CMK (cell line): ENCODE measurements around the gene CATSPERZ.

Source experiments
- DNase-seq: peaks from one replicate; pipeline ENCODE4 v3.0.0-alpha.2; 2010; ENCODE audit warnings: low read depth

Gene CATSPERZ

DNA sequence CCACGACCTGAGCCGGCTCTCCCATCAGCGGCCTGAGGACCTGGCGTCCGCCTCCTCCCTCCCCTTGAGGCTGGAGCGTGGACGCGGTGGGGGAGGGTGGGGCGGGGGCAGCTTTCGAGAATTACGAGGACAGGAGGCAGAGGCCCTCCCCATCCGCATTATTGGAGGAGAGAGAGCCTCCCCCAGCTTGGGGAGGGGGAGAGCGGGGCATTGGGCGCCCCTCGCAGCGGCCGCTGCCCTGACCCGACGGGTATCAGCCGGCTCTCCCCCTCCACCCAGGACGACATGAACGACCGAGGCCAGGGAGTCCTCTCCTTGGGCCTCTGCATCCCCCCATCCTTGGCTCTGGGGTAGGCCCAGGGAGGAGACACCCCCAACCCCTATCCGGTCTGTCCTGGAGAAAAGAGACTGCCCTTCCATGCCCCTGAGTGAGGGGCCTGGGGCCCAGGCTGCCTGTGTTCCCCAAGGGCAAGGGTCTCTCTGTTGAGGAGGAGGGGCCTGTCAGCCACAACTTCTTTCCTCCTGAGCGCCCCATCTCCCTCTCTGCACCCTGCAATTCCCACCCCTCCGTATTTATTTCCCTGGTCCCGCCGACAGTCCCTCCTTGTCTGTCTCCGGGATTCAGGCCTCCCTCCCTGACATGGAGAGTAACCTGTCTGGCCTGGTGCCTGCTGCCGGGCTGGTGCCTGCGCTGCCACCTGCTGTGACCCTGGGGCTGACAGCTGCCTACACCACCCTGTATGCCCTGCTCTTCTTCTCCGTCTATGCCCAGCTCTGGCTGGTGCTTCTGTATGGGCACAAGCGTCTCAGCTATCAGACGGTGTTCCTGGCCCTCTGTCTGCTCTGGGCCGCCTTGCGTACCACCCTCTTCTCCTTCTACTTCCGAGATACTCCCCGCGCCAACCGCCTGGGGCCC lies 14.0 kb upstream of the CATSPERZ start:
- DNase-seq: no peak

GRCh38 chr11:64286801-64287159 lies 13.4 kb upstream of the CATSPERZ start:
- no peak for DNase-seq

GRCh38 chr11:64287676-64288352 lies 12.3 kb upstream of the CATSPERZ start:
- DNase-seq: no peak

GRCh38 chr11:64288353-64288750 lies 11.8 kb upstream of the CATSPERZ start:
- DNase-seq: no peak

- DNase-seq: no peak
Measured at GRCh38 chr11:64289002-64289564, 11.1 kb upstream of the CATSPERZ start.

GRCh38 chr11:64290352-64291261 lies 9.6 kb upstream of the CATSPERZ start:
- DNase-seq: no peak

- DNase-seq: no peak
Measured at GRCh38 chr11:64291262-64291751, 8.9 kb upstream of the CATSPERZ start, which contains the start of gene KCNK4. KCNK4 (plus strand) TSS chr11:64291302; CDS start chr11:64293019, 1,717 bp downstream.

DNA sequence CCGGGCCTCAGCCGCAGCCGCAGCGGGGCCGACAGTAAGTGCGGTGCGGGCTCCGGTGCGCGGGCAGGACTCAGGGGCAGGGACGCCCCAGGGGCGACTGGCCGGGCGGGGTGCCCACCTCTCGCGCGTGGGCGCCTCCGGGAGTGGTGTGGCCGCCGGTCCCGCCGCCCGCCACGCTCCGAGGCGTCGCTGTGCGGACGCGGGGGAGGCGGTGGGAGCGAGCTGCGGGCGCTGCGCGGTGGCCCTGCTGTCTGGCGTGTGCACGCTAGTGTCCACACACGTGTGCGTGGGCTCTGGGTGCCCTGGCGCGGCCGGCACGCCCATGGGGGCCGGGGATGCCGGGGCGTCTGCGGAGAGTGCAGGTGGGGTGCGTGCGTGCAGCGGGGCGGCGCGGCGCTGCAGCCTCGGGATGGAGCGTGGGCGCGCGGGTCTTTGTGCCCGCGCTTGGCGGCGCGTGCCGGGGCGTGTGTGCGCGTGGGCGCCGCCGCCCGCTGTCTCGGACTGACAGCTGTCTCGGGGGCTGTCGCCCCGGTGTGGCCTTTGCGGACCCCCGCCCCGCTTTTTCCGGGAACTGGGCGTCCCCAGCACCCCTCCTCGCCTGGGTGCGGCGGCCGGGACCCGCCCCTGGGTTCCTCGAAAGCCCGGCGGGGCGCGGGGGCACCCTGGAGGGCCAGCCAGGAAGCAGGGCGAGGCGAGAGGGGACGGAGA lies 8.3 kb upstream of the CATSPERZ start:
- no peak for DNase-seq

- DNase-seq: no peak
Measured at GRCh38 chr11:64292460-64293254, 7.5 kb upstream of the CATSPERZ start.

- DNase-seq: no peak
Measured at GRCh38 chr11:64294774-64295173, 5.4 kb upstream of the CATSPERZ start.

GRCh38 chr11:64295760-64296159 lies 4.4 kb upstream of the CATSPERZ start:
- no peak for DNase-seq

- DNase-seq: no peak
Measured at GRCh38 chr11:64296236-64296635, 3.9 kb upstream of the CATSPERZ start.

DNA sequence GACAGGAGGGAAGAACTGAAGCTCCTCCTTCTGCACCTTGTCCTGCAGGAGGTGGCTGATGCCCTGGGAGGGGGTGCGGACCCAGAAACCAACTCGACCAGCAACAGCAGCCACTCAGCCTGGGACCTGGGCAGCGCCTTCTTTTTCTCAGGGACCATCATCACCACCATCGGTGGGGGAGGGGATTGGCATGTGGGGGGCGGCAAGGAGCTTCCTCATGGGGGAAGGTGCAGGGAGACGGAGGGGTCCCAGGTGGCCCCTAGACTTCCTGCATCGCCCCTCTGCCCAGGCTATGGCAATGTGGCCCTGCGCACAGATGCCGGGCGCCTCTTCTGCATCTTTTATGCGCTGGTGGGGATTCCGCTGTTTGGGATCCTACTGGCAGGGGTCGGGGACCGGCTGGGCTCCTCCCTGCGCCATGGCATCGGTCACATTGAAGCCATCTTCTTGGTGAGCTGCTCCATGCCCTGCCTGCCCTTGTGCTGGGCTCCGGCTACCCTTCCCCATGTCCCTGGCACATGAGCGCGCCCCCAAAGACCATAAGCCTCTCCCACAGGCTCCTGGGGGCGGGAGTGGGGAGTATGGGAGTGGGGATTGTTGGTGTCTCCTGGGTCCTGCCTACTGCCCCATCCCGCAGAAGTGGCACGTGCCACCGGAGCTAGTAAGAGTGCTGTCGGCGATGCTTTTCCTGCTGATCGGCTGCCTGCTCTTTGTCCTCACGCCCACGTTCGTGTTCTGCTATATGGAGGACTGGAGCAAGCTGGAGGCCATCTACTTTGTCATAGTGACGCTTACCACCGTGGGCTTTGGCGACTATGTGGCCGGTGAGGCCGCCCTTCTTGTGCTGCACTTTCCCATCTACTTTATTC lies 3.1 kb upstream of the CATSPERZ start:
- no peak for DNase-seq

DNA sequence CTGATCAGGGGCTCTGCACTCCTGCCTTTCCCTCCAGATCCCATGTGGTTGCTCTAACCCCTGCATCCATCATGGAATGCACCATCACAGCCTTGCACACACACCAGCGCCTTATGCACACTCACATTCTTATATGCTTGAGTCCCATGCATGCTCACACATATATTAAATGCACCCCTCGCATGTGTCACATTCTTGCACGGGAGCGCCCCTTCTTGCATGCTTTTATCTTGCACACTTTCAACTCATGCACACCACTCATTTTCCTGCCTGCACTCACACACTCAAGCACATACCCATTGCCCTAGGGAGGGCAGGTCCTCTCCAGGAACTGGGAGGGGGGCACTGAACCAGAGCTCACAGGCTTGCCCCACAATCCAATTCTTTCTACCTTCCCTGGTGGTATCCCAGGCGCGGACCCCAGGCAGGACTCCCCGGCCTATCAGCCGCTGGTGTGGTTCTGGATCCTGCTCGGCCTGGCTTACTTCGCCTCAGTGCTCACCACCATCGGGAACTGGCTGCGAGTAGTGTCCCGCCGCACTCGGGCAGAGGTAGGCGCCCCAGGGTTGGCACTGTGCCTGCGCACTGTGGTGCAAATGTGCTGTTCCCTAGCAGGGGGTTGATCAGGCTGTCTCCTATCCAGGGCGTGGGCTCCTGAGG lies 2.3 kb upstream of the CATSPERZ start:
- no peak for DNase-seq

GRCh38 chr11:64298966-64299846 lies 952 bp upstream of the CATSPERZ start:
- DNase-seq: no peak

DNA sequence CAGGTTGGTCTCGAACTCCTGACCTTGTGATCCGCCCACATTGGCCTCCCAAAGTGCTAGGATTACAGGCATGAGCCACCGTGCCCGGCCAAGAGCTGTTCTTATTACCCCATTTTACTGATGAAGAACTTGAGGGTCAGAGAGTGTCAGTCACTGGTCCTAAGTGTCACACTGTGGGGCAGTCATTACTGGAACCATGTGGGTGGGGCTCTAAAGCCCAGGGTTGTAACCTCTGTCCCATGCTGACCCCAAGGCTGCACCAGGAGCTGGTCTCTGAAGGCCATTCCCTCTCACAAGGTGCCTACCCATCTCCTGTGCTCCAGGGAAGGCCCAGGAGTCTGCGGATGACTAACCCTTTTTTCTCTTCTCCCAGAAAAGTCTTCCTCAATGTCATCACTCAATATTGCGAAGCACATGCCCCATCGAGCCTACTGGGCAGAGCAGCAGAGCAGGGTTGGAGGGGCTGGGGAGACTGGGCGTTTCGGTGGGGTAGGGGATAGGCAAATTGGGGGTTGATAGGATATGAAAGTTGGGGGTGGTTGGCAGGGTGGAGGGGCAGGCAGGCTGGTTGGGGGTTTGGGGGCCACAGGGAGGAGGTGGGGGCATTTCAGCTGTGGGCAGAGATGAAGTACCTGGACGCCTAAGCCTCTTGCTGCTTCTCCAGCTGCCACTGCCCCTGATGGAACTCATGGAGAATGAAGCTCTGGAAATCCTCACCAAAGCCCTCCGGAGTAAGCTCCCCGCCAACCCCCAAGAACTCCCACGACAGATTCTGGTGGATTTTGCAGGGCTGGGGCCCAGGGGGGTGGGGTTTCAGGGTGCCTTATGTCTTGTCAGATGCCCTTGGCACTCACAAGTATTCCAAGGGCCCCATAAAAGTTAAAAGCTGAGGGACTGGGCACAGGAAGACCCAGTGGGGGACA lies 3.2 kb downstream of the CATSPERZ start:
- DNase-seq: no peak

- no peak for DNase-seq
Measured at GRCh38 chr11:64304032-64304315, 3.8 kb downstream of the CATSPERZ start.
